ENCODE results near the gene TMEM184A. TPM values are rescaled to one million over a fixed set of nuclear protein-coding genes. Genes with fewer than 3 reads are reported as not detected.
A peak's percentile ranks its signal among the peaks of the same experiment; 100 is the strongest.

TMEM184A gene
- total RNA-seq, 4 donors from 2014 or later, result 0.44 to 3.0 (median 0.70) TPM

- no peaks in the 10 kb centered on the region for H3K27me3 ChIP-seq
- H3K27ac ChIP-seq, result peak overlapping the region; percentile 94 to 100 (median 96)
- 39% methylated on average over 12 of the region's 52 CpGs; no CpG with 5 or more reads in 1 of the 2 donors for WGBS, 2 donors
- peaks cover 20 to 21% of the 10 kb centered on the region in 2 donors for H3K36me3 ChIP-seq
- intact Hi-C loops (cut with DNase I), result no loop called here
- TF ChIP-seq CTCF (IDR thresholded peaks at IDR 0.05) (no peak), POLR2A (IDR thresholded peaks at IDR 0.05) (peak in 1 of 2 donors; percentile 83)
- H3K9me3 ChIP-seq, result no peaks in the 10 kb centered on the region
- peak; percentile 98 for DNase-seq
- peak overlapping the region in 2 of 3 donors; percentile 35 to 52 for H3K4me3 ChIP-seq (replicated peaks in 1 of 3)
- peaks cover 28 to 60% of the 10 kb centered on the region in 2 donors for H3K4me1 ChIP-seq
These were observed 19.1 kb downstream of the TMEM184A start for GRCh38 chr7:1536743-1537534.

DNA sequence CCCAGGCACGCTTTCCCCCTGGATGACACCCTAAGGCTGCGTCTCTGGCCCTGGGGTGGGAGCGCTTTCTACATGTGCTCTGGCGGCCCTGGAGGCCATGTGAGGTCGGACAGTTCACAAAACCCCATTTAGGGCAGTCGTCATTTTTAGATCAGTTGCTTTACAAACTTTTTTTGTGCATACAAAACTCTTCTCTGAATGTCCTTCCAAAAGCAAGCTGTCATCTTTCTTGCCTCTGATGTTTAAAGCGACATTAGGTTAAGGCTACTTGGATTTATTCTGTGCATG lies 19.6 kb downstream of the TMEM184A start:
- intact Hi-C loops (cut with DNase I), result no loop called here
- TF ChIP-seq CTCF (IDR thresholded peaks at IDR 0.05) (no peak), POLR2A (IDR thresholded peaks at IDR 0.05) (no peak)
- Histone ChIP-seq H3K36me3 (peaks cover 20 to 21% of the 10 kb centered on the region in 2 donors), H3K9me3 (no peaks in the 10 kb centered on the region), H3K27me3 (no peaks in the 10 kb centered on the region), H3K4me3 (replicated peaks in 1 of 3) (peak overlapping the region in 1 of 3 donors; percentile 35), H3K27ac (peak overlapping the region; percentile 94 to 100 (median 96)), H3K4me1 (peaks cover 34 to 64% of the 10 kb centered on the region in 2 donors)
- no peak for DNase-seq
- WGBS, 2 donors, result 82 to 86% methylated on average over 7 of the region's 7 CpGs

DNA sequence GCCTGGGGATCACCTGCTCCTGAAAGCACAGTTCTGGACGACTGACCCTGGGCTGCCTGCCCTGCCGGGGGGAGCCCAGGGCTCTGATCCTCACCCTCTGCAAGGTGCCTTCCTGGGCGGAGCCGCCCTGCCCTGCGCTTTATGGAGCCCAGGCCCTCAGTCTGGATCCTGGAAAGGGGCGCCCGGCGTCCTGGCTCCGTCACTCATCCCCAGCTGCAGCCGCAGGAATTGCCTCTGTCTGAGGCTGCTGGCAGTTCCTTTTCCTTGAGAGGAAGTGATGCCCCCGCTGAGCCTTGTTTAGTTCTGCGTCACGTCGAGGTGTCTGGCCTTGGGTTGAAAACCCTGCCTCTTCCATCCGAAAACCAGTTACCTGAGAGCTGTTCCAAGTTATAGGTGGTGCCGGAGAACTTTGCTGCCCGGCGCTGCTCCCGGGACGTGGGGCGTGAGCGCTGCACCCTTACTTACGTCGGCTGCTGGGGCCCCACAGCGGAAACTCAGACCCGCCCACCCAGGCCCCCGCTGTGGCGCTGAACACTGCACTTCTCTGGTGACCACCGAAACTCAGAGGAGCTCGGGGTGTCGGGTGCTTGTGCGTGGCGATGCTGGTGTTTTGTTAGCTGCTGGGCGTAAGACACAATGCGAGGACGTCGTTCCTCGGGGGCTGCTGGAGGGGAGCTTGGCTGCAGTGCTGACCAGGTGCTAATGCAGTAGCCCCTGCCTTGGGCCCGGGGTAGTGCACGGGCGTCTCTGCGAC lies 20.1 kb downstream of the TMEM184A start:
- Histone ChIP-seq H3K36me3 (peaks cover 15 to 17% of the 10 kb centered on the region in 2 donors), H3K27me3 (no peaks in the 10 kb centered on the region), H3K4me3 (replicated peaks in 1 of 3) (no peak overlapping the region), H3K4me1 (peaks cover 36 to 64% of the 10 kb centered on the region in 2 donors), H3K9me3 (no peaks in the 10 kb centered on the region), H3K27ac (peak overlapping the region; percentile 94 to 100 (median 96))
- WGBS, 2 donors, result 89 to 93% methylated on average over 30 to 39 of the region's 42 CpGs
- intact Hi-C loops (cut with DNase I), result no loop called here
- TF ChIP-seq POLR2A (IDR thresholded peaks at IDR 0.05), result no peak
- peak in 1 of 2 donors; percentile 62 for DNase-seq

- DNase-seq, result no peak
- Histone ChIP-seq H3K4me3 (replicated peaks in 1 of 3) (no peak overlapping the region), H3K36me3 (peaks cover 7 to 9% of the 10 kb centered on the region in 2 donors), H3K4me1 (peaks cover 36 to 64% of the 10 kb centered on the region in 2 donors), H3K27me3 (no peaks in the 10 kb centered on the region), H3K9me3 (no peaks in the 10 kb centered on the region), H3K27ac (peak overlapping the region; percentile 9 to 96 (median 94))
- TF ChIP-seq CTCF (IDR thresholded peaks at IDR 0.05) (no peak), POLR2A (IDR thresholded peaks at IDR 0.05) (no peak)
- intact Hi-C loops (cut with DNase I), result no loop called here
- 61 to 80% methylated on average over 6 of the region's 6 CpGs for WGBS, 2 donors
These were observed 20.9 kb downstream of the TMEM184A start for GRCh38 chr7:1535100-1535458.

- no peak for TF ChIP-seq POLR2A (IDR thresholded peaks at IDR 0.05)
- no peak for TF ChIP-seq CTCF (IDR thresholded peaks at IDR 0.05)
- DNase-seq, result no peak
- intact Hi-C loops (cut with DNase I), result no loop called here
These were observed 21.5 kb downstream of the TMEM184A start for GRCh38 chr7:1534330-1535099.

More at GRCh38 chr7:1534330-1535099, 21.5 kb downstream of the TMEM184A start:
- Histone ChIP-seq H3K4me3 (replicated peaks in 1 of 3) (no peak overlapping the region), H3K9me3 (no peaks in the 10 kb centered on the region), H3K4me1 (peaks cover 36 to 64% of the 10 kb centered on the region in 2 donors), H3K36me3 (peaks cover 1 to 4% of the 10 kb centered on the region in 2 donors), H3K27ac (peak overlapping the region in 2 of 3 donors; percentile 95 to 96), H3K27me3 (no peaks in the 10 kb centered on the region)
- 91 to 92% methylated on average over 26 to 30 of the region's 30 CpGs for WGBS, 2 donors

Data from thyroid gland (tissue), 4 donors.